H1 (cell line): ENCODE data around the gene KRTAP10-2.

Experiments
- BRCA1 ChIP-seq: IDR thresholded peaks from 2 replicates; pipeline ENCODE4 v1.6.1; 2012; ENCODE audit warnings: low read depth, low read length, improper control_type of control experiment
- NRF1 ChIP-seq: IDR thresholded peaks from 2 replicates; pipeline ENCODE4 v1.6.1; 2011; ENCODE audit warnings: mild to moderate bottlenecking, low read depth, low read length, improper control_type of control experiment
- SP4 ChIP-seq: IDR thresholded peaks from 2 replicates; pipeline ENCODE4 v1.6.1; 2012; ENCODE audit warnings: low read length, inconsistent platforms
- SRF ChIP-seq: IDR thresholded peaks from 2 replicates; pipeline ENCODE4 v1.6.1; 2011; ENCODE audit warnings: mild to moderate bottlenecking, low read depth, low read length, moderate library complexity
- TAF1 ChIP-seq: IDR thresholded peaks from 2 replicates; pipeline ENCODE4 v1.6.1; 2011; ENCODE audit warnings: mild to moderate bottlenecking, low read depth, low read length
- TF ChIP-seq, protein P1 (sequence below): IDR thresholded peaks from 2 replicates; pipeline ENCODE4 v1.6.1; 2011; ENCODE audit warnings: low read length, improper control_type of control experiment
- TF ChIP-seq, protein P2 (sequence below), 3 experiments: IDR thresholded peaks; 1 replicate in 2 of 3; 2 replicates in 1 of 3; pipeline versions ENCODE4 v1.5.1 to v1.6.1; 2011; ENCODE audit warnings: low read length in 3 of 3, mild to moderate bottlenecking in 3 of 3, inconsistent platforms in 2 of 3, low read depth in 1 of 3, moderate library complexity in 1 of 3; ENCODE audit not compliant: insufficient read depth in 1 of 3; ENCODE audit errors: control extremely low read depth in 1 of 3

DNA sequence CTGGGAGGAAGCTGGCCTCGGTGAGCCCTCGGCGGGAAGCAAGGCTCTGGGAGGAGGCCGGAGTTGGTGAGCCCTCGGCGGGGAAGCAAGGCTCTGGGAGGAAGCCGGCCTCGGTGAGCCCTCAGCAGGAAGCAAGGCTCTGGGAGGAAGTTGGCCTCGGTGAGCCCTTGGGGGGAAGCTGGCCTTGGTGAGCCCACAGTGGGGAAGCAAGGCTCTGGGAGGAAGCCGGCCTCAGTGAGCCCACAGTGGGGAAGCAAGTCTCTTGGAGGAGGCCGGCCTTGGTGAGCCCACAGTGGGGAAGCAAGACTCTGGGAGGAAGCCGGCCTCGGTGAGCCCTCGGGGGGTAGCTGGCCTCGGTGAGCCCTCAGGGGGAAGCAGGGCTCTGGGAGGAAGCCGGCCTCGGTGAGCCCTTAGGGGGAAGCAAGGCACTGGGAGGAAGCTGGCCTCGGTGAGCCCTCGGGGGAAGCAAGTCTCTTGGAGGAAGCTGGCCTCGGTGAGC, 47.4 kb downstream of the KRTAP10-2 start:
- TF ChIP-seq, protein P1, sequence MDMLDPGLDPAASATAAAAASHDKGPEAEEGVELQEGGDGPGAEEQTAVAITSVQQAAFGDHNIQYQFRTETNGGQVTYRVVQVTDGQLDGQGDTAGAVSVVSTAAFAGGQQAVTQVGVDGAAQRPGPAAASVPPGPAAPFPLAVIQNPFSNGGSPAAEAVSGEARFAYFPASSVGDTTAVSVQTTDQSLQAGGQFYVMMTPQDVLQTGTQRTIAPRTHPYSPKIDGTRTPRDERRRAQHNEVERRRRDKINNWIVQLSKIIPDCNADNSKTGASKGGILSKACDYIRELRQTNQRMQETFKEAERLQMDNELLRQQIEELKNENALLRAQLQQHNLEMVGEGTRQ = no peak
- no peak for TF ChIP-seq SRF
- no peak for TF ChIP-seq NRF1
- TF ChIP-seq, protein P2, sequence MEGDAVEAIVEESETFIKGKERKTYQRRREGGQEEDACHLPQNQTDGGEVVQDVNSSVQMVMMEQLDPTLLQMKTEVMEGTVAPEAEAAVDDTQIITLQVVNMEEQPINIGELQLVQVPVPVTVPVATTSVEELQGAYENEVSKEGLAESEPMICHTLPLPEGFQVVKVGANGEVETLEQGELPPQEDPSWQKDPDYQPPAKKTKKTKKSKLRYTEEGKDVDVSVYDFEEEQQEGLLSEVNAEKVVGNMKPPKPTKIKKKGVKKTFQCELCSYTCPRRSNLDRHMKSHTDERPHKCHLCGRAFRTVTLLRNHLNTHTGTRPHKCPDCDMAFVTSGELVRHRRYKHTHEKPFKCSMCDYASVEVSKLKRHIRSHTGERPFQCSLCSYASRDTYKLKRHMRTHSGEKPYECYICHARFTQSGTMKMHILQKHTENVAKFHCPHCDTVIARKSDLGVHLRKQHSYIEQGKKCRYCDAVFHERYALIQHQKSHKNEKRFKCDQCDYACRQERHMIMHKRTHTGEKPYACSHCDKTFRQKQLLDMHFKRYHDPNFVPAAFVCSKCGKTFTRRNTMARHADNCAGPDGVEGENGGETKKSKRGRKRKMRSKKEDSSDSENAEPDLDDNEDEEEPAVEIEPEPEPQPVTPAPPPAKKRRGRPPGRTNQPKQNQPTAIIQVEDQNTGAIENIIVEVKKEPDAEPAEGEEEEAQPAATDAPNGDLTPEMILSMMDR (IDR thresholded peaks at IDR 0.05; ENCODE audit: control extremely low read depth in 1 of 3, insufficient read depth in 1 of 3, low read depth in 1 of 3, low read length in 3 of 3) = no peak
- TF ChIP-seq SP4 = no peak
- no peak for TF ChIP-seq TAF1
- TF ChIP-seq BRCA1 = no peak
